ENCODE results near the gene DLGAP1. TPM values are rescaled to one million over a fixed set of nuclear protein-coding genes. Genes with fewer than 3 reads are reported as not detected.

Gene DLGAP1
- total RNA-seq, 6 experiments from 2014 or later = 0.09 to 0.31 (median 0.18) TPM; not detected in 2

DNA sequence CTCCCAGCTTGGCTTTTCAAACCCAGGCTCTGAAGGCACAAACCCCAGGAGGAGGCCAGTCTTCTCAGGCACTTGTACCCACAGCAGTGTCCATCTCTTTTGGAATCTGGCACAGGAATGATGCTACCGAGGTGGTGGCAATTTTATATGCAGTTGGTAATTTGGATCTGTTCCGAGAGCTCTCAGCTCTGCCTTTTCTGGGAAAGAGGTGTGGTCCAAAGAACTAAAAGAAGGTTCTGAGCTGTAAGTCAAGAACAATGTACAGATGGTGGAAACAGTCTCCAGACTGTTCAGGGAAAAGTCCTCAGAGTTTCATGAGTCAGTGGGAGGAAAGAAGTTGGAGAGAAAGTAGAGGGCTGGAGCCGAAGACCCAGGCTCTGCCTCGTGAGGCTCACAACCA lies 651.8 kb downstream of the DLGAP1 start:
- Histone ChIP-seq H3K36me3 (no peaks in the 10 kb centered on the region), H3K4me3 (no peak overlapping the region), H3K4me1 (no peaks in the 10 kb centered on the region), H3K27me3 (no peaks in the 10 kb centered on the region), H3K9me3 (no peaks in the 10 kb centered on the region), H3K27ac (no peak overlapping the region)
- no peak for ATAC-seq
- intact Hi-C loops (cut with DNase I) = no loop called here
- TF ChIP-seq POLR2A (IDR thresholded peaks at IDR 0.05) = no peak
- TF ChIP-seq, protein P1, sequence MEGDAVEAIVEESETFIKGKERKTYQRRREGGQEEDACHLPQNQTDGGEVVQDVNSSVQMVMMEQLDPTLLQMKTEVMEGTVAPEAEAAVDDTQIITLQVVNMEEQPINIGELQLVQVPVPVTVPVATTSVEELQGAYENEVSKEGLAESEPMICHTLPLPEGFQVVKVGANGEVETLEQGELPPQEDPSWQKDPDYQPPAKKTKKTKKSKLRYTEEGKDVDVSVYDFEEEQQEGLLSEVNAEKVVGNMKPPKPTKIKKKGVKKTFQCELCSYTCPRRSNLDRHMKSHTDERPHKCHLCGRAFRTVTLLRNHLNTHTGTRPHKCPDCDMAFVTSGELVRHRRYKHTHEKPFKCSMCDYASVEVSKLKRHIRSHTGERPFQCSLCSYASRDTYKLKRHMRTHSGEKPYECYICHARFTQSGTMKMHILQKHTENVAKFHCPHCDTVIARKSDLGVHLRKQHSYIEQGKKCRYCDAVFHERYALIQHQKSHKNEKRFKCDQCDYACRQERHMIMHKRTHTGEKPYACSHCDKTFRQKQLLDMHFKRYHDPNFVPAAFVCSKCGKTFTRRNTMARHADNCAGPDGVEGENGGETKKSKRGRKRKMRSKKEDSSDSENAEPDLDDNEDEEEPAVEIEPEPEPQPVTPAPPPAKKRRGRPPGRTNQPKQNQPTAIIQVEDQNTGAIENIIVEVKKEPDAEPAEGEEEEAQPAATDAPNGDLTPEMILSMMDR (IDR thresholded peaks at IDR 0.05) = no peak
- DNase-seq = no peak
- 66% methylated on average over 4 of the region's 4 CpGs for WGBS (ENCODE audit: insufficient coverage, low coverage, low lambda C conversion rate, missing lambda C conversion rate)

DNA sequence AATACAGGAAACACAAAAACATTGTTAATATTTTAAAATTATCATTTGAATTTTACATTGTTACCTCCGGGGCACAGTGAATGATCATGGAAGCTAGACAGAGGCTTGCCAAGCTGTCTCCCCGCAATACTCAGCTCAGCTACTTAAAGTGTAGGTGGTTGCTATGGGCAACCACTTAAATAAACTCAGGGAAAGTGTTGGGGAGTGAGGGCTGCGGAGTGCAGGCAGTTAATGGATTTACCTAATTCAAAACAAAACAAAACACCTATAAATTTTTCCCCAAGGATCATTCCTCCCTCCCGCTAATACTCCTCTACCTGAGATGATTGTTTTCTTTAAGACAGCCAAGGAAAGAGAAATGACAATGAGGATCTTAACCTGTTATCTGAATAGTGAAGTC lies 655.6 kb downstream of the DLGAP1 start:
- no peak overlapping the region for H3K27ac ChIP-seq
- no peak for TF ChIP-seq POLR2A (IDR thresholded peaks at IDR 0.05)
- TF ChIP-seq, protein P1 (IDR thresholded peaks at IDR 0.05) = no peak
- H3K36me3 ChIP-seq = no peaks in the 10 kb centered on the region
- no peak overlapping the region for H3K4me3 ChIP-seq
- WGBS (ENCODE audit: insufficient coverage, low coverage, low lambda C conversion rate, missing lambda C conversion rate) = 67% methylated on average over 4 of the region's 4 CpGs
- H3K9me3 ChIP-seq = no peaks in the 10 kb centered on the region
- intact Hi-C loops (cut with DNase I) = no loop called here
- no peaks in the 10 kb centered on the region for H3K4me1 ChIP-seq
- H3K27me3 ChIP-seq = no peaks in the 10 kb centered on the region
- DNase-seq = no peak
- ATAC-seq = no peak

DNA sequence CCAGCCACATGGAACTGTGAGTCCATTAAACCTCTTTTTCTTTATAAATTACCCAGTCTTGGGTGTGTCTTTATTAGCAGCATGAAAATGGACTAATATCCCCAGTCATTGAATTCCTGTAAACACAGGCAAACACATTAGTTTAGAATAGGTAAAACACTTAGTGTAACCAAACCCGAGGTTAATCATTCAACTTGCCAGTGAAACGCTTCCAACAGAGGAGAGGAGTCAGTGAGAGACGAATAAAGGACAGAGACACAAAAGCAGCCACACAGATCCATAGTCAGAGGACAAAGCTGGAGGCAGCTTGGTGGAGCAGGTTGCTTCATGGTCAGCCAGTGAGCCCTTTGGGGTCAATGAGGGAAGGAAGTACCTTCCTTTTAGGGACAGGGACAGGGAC lies 657.1 kb downstream of the DLGAP1 start:
- H3K27ac ChIP-seq = peak overlapping the region in 2 of 3 donors; percentile 0 to 21
- no peak overlapping the region for H3K4me3 ChIP-seq
- H3K9me3 ChIP-seq = no peaks in the 10 kb centered on the region
- H3K27me3 ChIP-seq = no peaks in the 10 kb centered on the region
- TF ChIP-seq, protein P1 (IDR thresholded peaks at IDR 0.05) = no peak
- no peak for TF ChIP-seq POLR2A (IDR thresholded peaks at IDR 0.05)
- no peaks in the 10 kb centered on the region for H3K36me3 ChIP-seq
- ATAC-seq (peak; percentile 86 to 88 (median 86)), DNase-seq (no peak)
- H3K4me1 ChIP-seq = no peaks in the 10 kb centered on the region
- intact Hi-C loops (cut with DNase I) = no loop called here
- WGBS (ENCODE audit: insufficient coverage, low coverage, low lambda C conversion rate, missing lambda C conversion rate) = 46% methylated on average over 3 of the region's 3 CpGs

DNA sequence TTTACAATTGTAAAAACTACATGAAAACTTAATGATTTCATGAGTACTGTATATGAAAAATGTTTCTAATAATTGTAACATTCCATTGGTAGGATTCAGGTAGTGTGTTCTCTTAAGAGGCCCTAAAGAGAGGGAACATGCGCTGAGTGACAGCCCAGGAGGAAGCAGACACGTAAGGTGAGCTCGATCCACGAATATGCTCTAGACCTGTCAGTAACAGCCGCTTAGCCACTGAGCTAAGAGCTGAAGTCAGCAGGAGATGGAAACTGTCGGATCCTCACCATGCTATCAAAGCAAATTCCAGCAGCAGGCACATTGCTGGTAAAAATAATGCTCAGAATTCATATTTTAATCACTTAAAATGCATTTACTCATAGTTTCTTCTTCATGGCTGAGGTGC lies 658.7 kb downstream of the DLGAP1 start:
- DNase-seq (no peak), ATAC-seq (no peak)
- H3K36me3 ChIP-seq = no peaks in the 10 kb centered on the region
- 75% methylated on average over 5 of the region's 6 CpGs for WGBS (ENCODE audit: insufficient coverage, low coverage, low lambda C conversion rate, missing lambda C conversion rate)
- no peak overlapping the region for H3K27ac ChIP-seq
- H3K27me3 ChIP-seq = no peaks in the 10 kb centered on the region
- H3K4me1 ChIP-seq = no peaks in the 10 kb centered on the region
- no peaks in the 10 kb centered on the region for H3K9me3 ChIP-seq
- H3K4me3 ChIP-seq = no peak overlapping the region
- TF ChIP-seq, protein P1 (IDR thresholded peaks at IDR 0.05) = no peak
- no peak for TF ChIP-seq POLR2A (IDR thresholded peaks at IDR 0.05)
- intact Hi-C loops (cut with DNase I) = no loop called here

All from right lobe of liver (tissue), 6 donors.